ENCODE data around the gene IGF2BP2. TPM values are rescaled to one million over a fixed set of nuclear protein-coding genes. Genes with fewer than 3 reads are reported as not detected.

Gene IGF2BP2
- total RNA-seq, 2 donors from 2014 or later = 143 to 162 TPM

DNA sequence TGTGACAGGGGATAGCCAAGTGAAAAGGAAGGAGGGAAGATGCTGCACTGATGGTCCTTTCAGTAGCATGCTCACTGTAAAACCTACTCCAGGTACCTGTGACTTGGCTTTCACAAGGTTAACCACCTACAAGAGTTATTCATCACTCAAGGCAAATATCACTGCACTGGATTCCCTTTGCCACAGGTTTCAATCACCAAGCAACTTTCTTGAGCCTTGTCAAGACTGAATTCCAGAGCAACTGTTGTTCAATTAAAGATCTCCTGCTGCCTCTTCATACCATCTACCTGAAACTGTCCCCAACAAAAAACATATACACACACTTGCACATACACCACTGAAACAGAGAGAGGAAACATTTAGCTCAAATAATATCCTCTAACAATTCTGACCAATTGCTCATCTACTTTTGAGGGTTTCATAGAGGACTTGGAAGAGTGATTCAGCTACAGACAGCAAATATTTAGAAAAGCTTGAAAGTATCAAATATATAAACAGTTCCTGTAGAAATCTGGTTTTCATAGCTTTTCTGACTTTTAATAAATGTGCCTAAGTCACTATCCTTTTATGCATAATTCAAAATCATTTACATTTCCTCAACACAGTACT lies 6.5 kb downstream of the IGF2BP2 start:
- TF ChIP-seq, protein P1, sequence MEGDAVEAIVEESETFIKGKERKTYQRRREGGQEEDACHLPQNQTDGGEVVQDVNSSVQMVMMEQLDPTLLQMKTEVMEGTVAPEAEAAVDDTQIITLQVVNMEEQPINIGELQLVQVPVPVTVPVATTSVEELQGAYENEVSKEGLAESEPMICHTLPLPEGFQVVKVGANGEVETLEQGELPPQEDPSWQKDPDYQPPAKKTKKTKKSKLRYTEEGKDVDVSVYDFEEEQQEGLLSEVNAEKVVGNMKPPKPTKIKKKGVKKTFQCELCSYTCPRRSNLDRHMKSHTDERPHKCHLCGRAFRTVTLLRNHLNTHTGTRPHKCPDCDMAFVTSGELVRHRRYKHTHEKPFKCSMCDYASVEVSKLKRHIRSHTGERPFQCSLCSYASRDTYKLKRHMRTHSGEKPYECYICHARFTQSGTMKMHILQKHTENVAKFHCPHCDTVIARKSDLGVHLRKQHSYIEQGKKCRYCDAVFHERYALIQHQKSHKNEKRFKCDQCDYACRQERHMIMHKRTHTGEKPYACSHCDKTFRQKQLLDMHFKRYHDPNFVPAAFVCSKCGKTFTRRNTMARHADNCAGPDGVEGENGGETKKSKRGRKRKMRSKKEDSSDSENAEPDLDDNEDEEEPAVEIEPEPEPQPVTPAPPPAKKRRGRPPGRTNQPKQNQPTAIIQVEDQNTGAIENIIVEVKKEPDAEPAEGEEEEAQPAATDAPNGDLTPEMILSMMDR (conservative IDR thresholded peaks at IDR 0.05) = no peak
- Mint-ChIP-seq H3K9me3 (no peaks in the 10 kb centered on the region), H3K27me3 (ENCODE audit: insufficient read depth) (no peaks in the 10 kb centered on the region), H3K4me3 (no peak overlapping the region), H3K36me3 (ENCODE audit: low read depth) (no peaks in the 10 kb centered on the region), H3K4me1 (peaks cover 60% of the 10 kb centered on the region), H3K27ac (no peak overlapping the region)
- H3K36me3 ChIP-seq (ENCODE audit: control insufficient read depth, insufficient read depth, low read length) = peaks cover 3% of the 10 kb centered on the region
- H3K27me3 ChIP-seq (ENCODE audit: control insufficient read depth, insufficient read depth, low read length, poor library complexity, severe bottlenecking) = no peaks in the 10 kb centered on the region
- H3K4me3 ChIP-seq (ENCODE audit: low read length) = no peak overlapping the region
- DNase-seq = no peak
- no peaks in the 10 kb centered on the region for H3K9me3 ChIP-seq (ENCODE audit: control insufficient read depth, low read length)
- peaks cover 14% of the 10 kb centered on the region for H3K4me1 ChIP-seq (ENCODE audit: control insufficient read depth, insufficient read depth, low read length)
- no peak overlapping the region for H3K27ac ChIP-seq (ENCODE audit: low read depth, low read length)
- H3K9ac ChIP-seq (ENCODE audit: extremely low read depth, low read length, poor library complexity, severe bottlenecking) = no peak overlapping the region

DNA sequence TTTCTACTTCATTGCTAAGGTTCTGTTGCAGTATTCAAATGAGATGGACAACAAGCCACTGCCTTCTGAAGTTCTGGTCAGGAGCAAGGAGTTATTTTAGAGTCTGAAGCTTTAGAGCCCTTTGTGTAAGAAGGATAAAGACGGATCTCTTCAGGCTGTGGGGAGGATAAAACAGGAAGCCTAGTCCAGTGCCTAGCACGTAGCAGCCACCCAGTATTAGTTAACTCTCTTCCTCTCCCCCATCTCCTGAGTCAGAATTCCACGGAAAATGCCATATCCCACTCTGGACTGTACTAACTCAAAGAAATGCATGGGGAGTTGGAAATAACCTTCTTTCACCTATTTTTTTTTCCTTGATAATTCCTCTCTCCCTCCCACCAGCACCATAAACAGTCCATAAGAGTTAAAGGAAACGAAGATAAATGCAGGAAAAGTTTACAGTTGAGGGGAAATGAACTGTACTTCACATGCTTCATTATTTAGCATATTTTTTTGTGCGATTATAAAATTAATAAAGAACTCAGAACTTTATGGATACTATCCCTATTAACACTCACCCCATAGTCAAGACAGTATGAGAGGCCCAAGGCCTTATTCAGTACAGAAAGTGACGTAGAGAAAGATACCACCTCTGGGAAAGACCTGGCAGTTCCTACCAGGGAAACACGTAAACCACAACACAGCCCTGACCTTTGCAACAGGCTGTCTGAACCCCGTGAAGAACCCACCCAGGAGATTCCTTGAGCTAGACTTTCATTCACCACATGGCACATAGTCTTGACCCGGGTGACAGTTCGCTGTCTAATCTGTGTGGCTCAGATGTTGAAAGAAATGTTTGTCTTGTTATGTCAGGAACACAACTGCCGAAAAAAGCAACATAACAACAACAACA lies 9.2 kb downstream of the IGF2BP2 start:
- Histone ChIP-seq H3K36me3 (ENCODE audit: control insufficient read depth, insufficient read depth, low read length) (peaks cover 11% of the 10 kb centered on the region), H3K4me1 (ENCODE audit: control insufficient read depth, insufficient read depth, low read length) (peaks cover 15% of the 10 kb centered on the region), H3K9me3 (ENCODE audit: control insufficient read depth, low read length) (no peaks in the 10 kb centered on the region), H3K27me3 (ENCODE audit: control insufficient read depth, insufficient read depth, low read length, poor library complexity, severe bottlenecking) (no peaks in the 10 kb centered on the region), H3K9ac (ENCODE audit: extremely low read depth, low read length, poor library complexity, severe bottlenecking) (no peak overlapping the region), H3K4me3 (ENCODE audit: low read length) (peak overlapping the region; percentile 50), H3K27ac (ENCODE audit: low read depth, low read length) (no peak overlapping the region)
- peak overlapping the region; percentile 1 for H3K4me3 Mint-ChIP-seq
- H3K9me3 Mint-ChIP-seq = no peaks in the 10 kb centered on the region
- no peak for DNase-seq
- H3K27ac Mint-ChIP-seq = peak overlapping the region; percentile 54
- no peaks in the 10 kb centered on the region for H3K36me3 Mint-ChIP-seq (ENCODE audit: low read depth)
- H3K27me3 Mint-ChIP-seq (ENCODE audit: insufficient read depth) = no peaks in the 10 kb centered on the region
- 43 to 63% methylated on average over 3 to 9 of the region's 11 CpGs for WGBS, 2 experiments (ENCODE audit: insufficient coverage in 1 of 2, insufficient read length in 1 of 2)
- peaks cover 62% of the 10 kb centered on the region for H3K4me1 Mint-ChIP-seq
- TF ChIP-seq, protein P1 (conservative IDR thresholded peaks at IDR 0.05) = no peak

DNA sequence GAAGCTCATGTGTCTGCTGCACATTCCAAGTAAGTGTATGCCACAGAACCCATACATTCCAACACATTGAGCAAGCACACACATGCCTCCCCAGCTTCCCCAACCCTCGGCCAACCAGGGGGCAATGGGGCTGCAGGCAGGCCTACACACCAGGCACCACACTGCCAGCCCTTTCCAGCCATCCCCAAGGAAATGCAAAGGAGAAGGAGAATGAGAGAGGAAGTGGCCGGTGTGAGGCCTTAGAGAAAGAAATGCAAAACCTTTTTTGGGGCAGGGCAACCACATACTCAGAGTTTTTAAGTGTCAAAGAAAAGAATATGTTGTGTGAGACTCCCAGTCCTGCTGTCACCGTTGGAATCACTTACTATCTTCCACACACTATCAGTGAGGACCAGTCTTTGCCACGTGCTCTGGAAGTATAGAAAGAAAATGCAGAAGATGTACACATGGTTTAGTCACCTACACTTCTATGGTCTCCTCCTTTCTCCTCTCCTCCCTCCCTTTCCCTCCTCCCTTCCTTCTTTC lies 11.1 kb downstream of the IGF2BP2 start:
- Histone ChIP-seq H3K9ac (ENCODE audit: extremely low read depth, low read length, poor library complexity, severe bottlenecking) (no peak overlapping the region), H3K27ac (ENCODE audit: low read depth, low read length) (peak overlapping the region; percentile 28), H3K27me3 (ENCODE audit: control insufficient read depth, insufficient read depth, low read length, poor library complexity, severe bottlenecking) (no peaks in the 10 kb centered on the region), H3K9me3 (ENCODE audit: control insufficient read depth, low read length) (no peaks in the 10 kb centered on the region), H3K4me3 (ENCODE audit: low read length) (no peak overlapping the region), H3K4me1 (ENCODE audit: control insufficient read depth, insufficient read depth, low read length) (peaks cover 15% of the 10 kb centered on the region), H3K36me3 (ENCODE audit: control insufficient read depth, insufficient read depth, low read length) (peaks cover 11% of the 10 kb centered on the region)
- Mint-ChIP-seq H3K9me3 (no peaks in the 10 kb centered on the region), H3K27ac (peak overlapping the region; percentile 83), H3K4me1 (peaks cover 51% of the 10 kb centered on the region), H3K4me3 (peak overlapping the region; percentile 14), H3K36me3 (ENCODE audit: low read depth) (peaks cover 6% of the 10 kb centered on the region), H3K27me3 (ENCODE audit: insufficient read depth) (no peaks in the 10 kb centered on the region)
- WGBS, 2 experiments (ENCODE audit: insufficient coverage in 1 of 2, insufficient read length in 1 of 2) = 31% methylated on average over 4 of the region's 4 CpGs; no CpG with 5 or more reads in 1 of the 2 experiments
- DNase-seq = peak; percentile 88
- TF ChIP-seq, protein P1 (conservative IDR thresholded peaks at IDR 0.05) = no peak

Measured in endodermal cell (in vitro differentiated cells).